ENCODE results near the gene ATG2B. TPM values are rescaled to one million over a fixed set of nuclear protein-coding genes. Genes with fewer than 3 reads are reported as not detected.

ATG2B gene
- total RNA-seq, 4 donors from 2014 or later, result 22.2 to 30.3 (median 28.6) TPM

DNA sequence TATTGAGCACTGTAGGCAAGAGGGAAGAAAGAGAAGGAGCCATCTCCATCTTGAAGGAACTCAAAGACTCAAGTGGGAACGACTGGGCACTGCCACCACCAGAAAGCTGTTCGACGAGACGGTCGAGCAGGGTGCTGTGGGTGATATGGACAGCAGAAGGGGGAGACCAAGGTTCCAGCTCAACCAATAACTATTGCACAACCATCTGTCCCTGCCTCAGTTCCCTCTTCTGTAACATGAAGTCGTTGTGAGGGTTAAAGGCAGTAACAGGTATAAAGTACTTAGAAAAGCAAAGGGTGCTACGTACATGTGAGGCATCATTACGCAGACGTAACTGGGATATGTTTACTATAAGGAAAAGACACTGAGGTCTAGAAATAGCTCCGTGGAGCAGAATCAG is 121.0 kb downstream of the ATG2B start:
- intact Hi-C loops (cut with DNase I; ENCODE audit: low total_unique reads) (no loop called here), in situ Hi-C loops (cut with MboI; ENCODE audit: low sequenced_read_pairs in 4 of 4) (no loop called here)
- Histone ChIP-seq H3K4me1 (no peaks in the 10 kb centered on the region), H3K36me3 (no peaks in the 10 kb centered on the region), H3K9me3 (no peaks in the 10 kb centered on the region), H3K27me3 (no peaks in the 10 kb centered on the region), H3K4me3 (no peak overlapping the region), H3K27ac (no peak overlapping the region)
- no peak for TF ChIP-seq POLR2A (IDR thresholded peaks at IDR 0.05)
- TF ChIP-seq, protein P1, sequence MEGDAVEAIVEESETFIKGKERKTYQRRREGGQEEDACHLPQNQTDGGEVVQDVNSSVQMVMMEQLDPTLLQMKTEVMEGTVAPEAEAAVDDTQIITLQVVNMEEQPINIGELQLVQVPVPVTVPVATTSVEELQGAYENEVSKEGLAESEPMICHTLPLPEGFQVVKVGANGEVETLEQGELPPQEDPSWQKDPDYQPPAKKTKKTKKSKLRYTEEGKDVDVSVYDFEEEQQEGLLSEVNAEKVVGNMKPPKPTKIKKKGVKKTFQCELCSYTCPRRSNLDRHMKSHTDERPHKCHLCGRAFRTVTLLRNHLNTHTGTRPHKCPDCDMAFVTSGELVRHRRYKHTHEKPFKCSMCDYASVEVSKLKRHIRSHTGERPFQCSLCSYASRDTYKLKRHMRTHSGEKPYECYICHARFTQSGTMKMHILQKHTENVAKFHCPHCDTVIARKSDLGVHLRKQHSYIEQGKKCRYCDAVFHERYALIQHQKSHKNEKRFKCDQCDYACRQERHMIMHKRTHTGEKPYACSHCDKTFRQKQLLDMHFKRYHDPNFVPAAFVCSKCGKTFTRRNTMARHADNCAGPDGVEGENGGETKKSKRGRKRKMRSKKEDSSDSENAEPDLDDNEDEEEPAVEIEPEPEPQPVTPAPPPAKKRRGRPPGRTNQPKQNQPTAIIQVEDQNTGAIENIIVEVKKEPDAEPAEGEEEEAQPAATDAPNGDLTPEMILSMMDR (IDR thresholded peaks at IDR 0.05 in 4 of 5, conservative IDR thresholded peaks at IDR 0.05 in 1 of 5), result no peak
- ATAC-seq (no peak), DNase-seq (no peak)

DNA sequence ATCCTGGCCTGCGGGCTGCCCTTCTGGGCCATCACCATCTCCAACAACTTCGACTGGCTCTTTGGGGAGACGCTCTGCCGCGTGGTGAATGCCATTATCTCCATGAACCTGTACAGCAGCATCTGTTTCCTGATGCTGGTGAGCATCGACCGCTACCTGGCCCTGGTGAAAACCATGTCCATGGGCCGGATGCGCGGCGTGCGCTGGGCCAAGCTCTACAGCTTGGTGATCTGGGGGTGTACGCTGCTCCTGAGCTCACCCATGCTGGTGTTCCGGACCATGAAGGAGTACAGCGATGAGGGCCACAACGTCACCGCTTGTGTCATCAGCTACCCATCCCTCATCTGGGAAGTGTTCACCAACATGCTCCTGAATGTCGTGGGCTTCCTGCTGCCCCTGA is 122.5 kb downstream of the ATG2B start:
- H3K9me3 ChIP-seq, result no peaks in the 10 kb centered on the region
- no peaks in the 10 kb centered on the region for H3K27me3 ChIP-seq
- no peak overlapping the region for H3K27ac ChIP-seq
- intact Hi-C loops (cut with DNase I; ENCODE audit: low total_unique reads), result no loop called here
- no peaks in the 10 kb centered on the region for H3K4me1 ChIP-seq
- in situ Hi-C loops (cut with MboI; ENCODE audit: low sequenced_read_pairs in 4 of 4), result no loop called here
- no peak for ATAC-seq
- H3K36me3 ChIP-seq, result no peaks in the 10 kb centered on the region
- DNase-seq, result no peak
- TF ChIP-seq POLR2A (IDR thresholded peaks at IDR 0.05), result no peak
- TF ChIP-seq, protein P1 (IDR thresholded peaks at IDR 0.05 in 4 of 5, conservative IDR thresholded peaks at IDR 0.05 in 1 of 5), result no peak
- H3K4me3 ChIP-seq, result no peak overlapping the region

DNA sequence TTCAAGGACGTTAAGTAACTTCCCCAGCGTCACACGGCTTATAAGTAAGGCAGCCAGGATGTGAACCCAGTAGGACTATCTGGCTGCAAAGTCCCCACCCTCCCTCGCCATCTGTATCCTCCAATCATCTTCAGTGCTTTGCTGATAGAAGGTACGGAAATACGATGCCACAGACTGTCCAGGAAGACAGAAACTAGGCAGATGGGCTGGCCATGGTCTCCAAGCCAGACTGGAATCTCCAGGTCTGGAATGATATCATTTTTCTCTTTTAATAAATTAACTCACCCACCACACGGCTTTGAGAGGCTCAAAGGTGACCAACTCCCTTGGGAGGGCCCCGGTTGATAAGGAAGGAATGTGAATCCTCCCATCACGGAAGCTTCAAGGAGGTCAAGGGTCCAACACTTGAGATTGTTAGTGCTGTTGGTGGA is 123.4 kb downstream of the ATG2B start:
- TF ChIP-seq POLR2A (IDR thresholded peaks at IDR 0.05), result no peak
- TF ChIP-seq, protein P1 (IDR thresholded peaks at IDR 0.05 in 4 of 5, conservative IDR thresholded peaks at IDR 0.05 in 1 of 5), result no peak
- ATAC-seq (no peak), DNase-seq (no peak)
- Histone ChIP-seq H3K4me3 (no peak overlapping the region), H3K9me3 (no peaks in the 10 kb centered on the region), H3K27ac (no peak overlapping the region), H3K27me3 (no peaks in the 10 kb centered on the region), H3K4me1 (no peaks in the 10 kb centered on the region), H3K36me3 (no peaks in the 10 kb centered on the region)
- intact Hi-C loops (cut with DNase I; ENCODE audit: low total_unique reads), result no loop called here
- in situ Hi-C loops (cut with MboI; ENCODE audit: low sequenced_read_pairs in 4 of 4), result no loop called here

DNA sequence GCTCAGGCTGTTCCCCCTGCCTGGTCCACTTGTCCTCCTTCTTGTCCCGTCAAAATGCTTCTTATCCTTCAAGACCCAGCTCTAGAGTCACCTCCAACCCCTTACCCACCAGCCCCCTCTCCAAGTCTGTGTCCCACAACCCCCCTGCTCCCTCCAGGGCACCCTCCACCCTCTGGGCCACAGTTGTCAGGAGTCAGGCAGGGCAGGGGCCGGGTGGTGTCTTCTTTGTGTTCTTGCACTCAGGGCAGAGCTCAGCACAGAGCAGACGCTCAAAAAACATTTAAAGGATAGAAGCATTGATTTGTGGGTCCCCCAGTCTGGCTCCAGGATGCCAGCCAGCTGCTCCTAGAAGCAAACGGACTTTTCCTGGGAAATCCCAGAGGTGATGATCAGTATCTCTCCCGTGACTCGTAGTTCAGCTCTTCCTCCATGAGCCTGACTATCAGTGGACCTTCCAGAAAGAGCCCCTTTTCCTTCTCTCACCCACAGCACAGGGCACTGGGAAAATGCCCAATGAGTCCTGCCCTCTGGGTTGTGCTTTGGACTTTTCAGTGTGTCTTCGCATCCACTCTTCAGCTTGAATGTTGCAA is 124.4 kb downstream of the ATG2B start:
- Histone ChIP-seq H3K4me1 (no peaks in the 10 kb centered on the region), H3K27me3 (no peaks in the 10 kb centered on the region), H3K36me3 (no peaks in the 10 kb centered on the region), H3K4me3 (no peak overlapping the region), H3K9me3 (no peaks in the 10 kb centered on the region), H3K27ac (no peak overlapping the region)
- no peak for ATAC-seq
- no peak for DNase-seq
- intact Hi-C loops (cut with DNase I; ENCODE audit: low total_unique reads), result no loop called here
- TF ChIP-seq POLR2A (IDR thresholded peaks at IDR 0.05), result no peak
- TF ChIP-seq, protein P1 (IDR thresholded peaks at IDR 0.05 in 4 of 5, conservative IDR thresholded peaks at IDR 0.05 in 1 of 5), result no peak
- in situ Hi-C loops (cut with MboI; ENCODE audit: low sequenced_read_pairs in 4 of 4), result no loop called here

DNA sequence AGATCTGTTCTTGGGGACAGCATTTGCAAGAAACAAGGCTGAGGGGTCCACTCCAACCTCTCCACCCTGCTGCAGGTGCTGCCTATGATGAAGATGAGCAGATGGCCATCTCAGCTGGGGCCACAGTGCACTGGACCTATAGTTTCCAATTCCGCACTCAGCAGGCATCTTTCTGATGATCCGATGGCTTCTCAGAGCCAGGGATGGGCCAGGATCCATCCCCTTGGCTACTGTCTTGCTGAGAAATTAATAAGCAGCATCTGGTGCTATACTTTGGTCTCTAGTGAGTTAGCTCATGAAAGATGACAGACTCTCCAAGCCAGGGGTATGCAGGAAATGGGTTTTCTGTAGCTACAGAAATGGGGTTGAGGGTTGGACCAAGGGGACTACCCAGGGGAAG is 125.5 kb downstream of the ATG2B start:
- TF ChIP-seq POLR2A (IDR thresholded peaks at IDR 0.05), result no peak
- TF ChIP-seq, protein P1 (IDR thresholded peaks at IDR 0.05 in 4 of 5, conservative IDR thresholded peaks at IDR 0.05 in 1 of 5), result no peak
- DNase-seq, result no peak
- Histone ChIP-seq H3K36me3 (no peaks in the 10 kb centered on the region), H3K9me3 (no peaks in the 10 kb centered on the region), H3K4me1 (no peaks in the 10 kb centered on the region), H3K27ac (no peak overlapping the region), H3K4me3 (no peak overlapping the region), H3K27me3 (no peaks in the 10 kb centered on the region)
- intact Hi-C loops (cut with DNase I; ENCODE audit: low total_unique reads) (no loop called here), in situ Hi-C loops (cut with MboI; ENCODE audit: low sequenced_read_pairs in 4 of 4) (no loop called here)
- no peak for ATAC-seq

Data from gastrocnemius medialis (tissue), 4 donors.